ENCODE data around the gene LMX1B.

LMX1B gene

GRCh38 chr9:126614455-126615244 is 922 bp downstream of the LMX1B start:
- Histone ChIP-seq H3K27me3 (peaks cover 99 to 100% (median 100%) of the 10 kb centered on the region in 11 experiments), H3K9me3 (replicated peaks in 1 of 11) (no peaks in the 10 kb centered on the region), H3K9ac (no peak overlapping the region), H3K4me1 (peaks cover 14 to 37% (median 27%) of the 10 kb centered on the region in 10 experiments; a peak in 18 of 20 replicates), H3K4me2 (peak overlapping the region; percentile 46 to 81 (median 69)), H3K36me3 (no peaks in the 10 kb centered on the region), H4K20me1 (peaks cover 0 to 93% (median 82%) of the 10 kb centered on the region in 11 experiments; a peak in 18 of 22 replicates), H3K27ac (no peak overlapping the region), H3K4me3 (peak overlapping the region in 9 of 10 experiments; percentile 13 to 54 (median 35); a peak in 15 of 20 replicates)
- no peak for TF ChIP-seq Cebpa-rat (IDR thresholded peaks at IDR 0.05)

- Histone ChIP-seq H3K4me1 (peaks cover 14 to 37% (median 27%) of the 10 kb centered on the region in 10 experiments; a peak in 18 of 20 replicates), H3K9ac (no peak overlapping the region), H3K27me3 (peaks cover 99 to 100% (median 100%) of the 10 kb centered on the region in 11 experiments), H3K4me2 (peak overlapping the region; percentile 46 to 81 (median 69)), H3K4me3 (peak overlapping the region in 9 of 10 experiments; percentile 13 to 54 (median 35); a peak in 15 of 20 replicates), H3K36me3 (no peaks in the 10 kb centered on the region), H3K27ac (no peak overlapping the region), H3K9me3 (replicated peaks in 1 of 11) (no peaks in the 10 kb centered on the region), H4K20me1 (peaks cover 0 to 95% (median 84%) of the 10 kb centered on the region in 11 experiments; a peak in 18 of 22 replicates)
- TF ChIP-seq Cebpa-rat (IDR thresholded peaks at IDR 0.05): no peak
Observed at GRCh38 chr9:126615245-126615790, 1.6 kb downstream of the LMX1B start.

- no peak for TF ChIP-seq Cebpa-rat (IDR thresholded peaks at IDR 0.05)
- no peaks in the 10 kb centered on the region for H3K9me3 ChIP-seq (replicated peaks in 1 of 11)
- H3K27me3 ChIP-seq: peaks cover 99 to 100% (median 100%) of the 10 kb centered on the region in 11 experiments
- no peaks in the 10 kb centered on the region for H3K36me3 ChIP-seq
- H3K4me2 ChIP-seq: peak overlapping the region; percentile 46 to 81 (median 69); a peak in 18 of 22 replicates
- peak overlapping the region in 8 of 10 experiments; percentile 13 to 54 (median 37); a peak in 8 of 20 replicates for H3K4me3 ChIP-seq
- H3K27ac ChIP-seq: no peak overlapping the region
- no peak overlapping the region for H3K9ac ChIP-seq
- peaks cover 14 to 37% (median 27%) of the 10 kb centered on the region in 10 experiments; a peak in 18 of 20 replicates for H3K4me1 ChIP-seq
- peaks cover 0 to 95% (median 89%) of the 10 kb centered on the region in 11 experiments; a peak in 18 of 22 replicates for H4K20me1 ChIP-seq
Observed at GRCh38 chr9:126615791-126616447, 2.2 kb downstream of the LMX1B start.

GRCh38 chr9:126616521-126616976 is 2.8 kb downstream of the LMX1B start:
- Histone ChIP-seq H3K4me3 (no peak overlapping the region), H3K27me3 (peaks cover 99 to 100% (median 100%) of the 10 kb centered on the region in 11 experiments), H3K36me3 (no peaks in the 10 kb centered on the region), H3K9ac (no peak overlapping the region), H3K4me1 (peaks cover 14 to 37% (median 27%) of the 10 kb centered on the region in 10 experiments; a peak in 18 of 20 replicates), H3K4me2 (no peak overlapping the region), H3K9me3 (replicated peaks in 1 of 11) (no peaks in the 10 kb centered on the region), H4K20me1 (peaks cover 0 to 96% (median 90%) of the 10 kb centered on the region in 11 experiments; a peak in 19 of 22 replicates), H3K27ac (no peak overlapping the region)
- TF ChIP-seq Cebpa-rat (IDR thresholded peaks at IDR 0.05): no peak

GRCh38 chr9:126617003-126617822 is 3.5 kb downstream of the LMX1B start:
- no peak for TF ChIP-seq Cebpa-rat (IDR thresholded peaks at IDR 0.05)

GRCh38 chr9:126617823-126618165 is 4.1 kb downstream of the LMX1B start:
- H3K4me3 ChIP-seq: no peak overlapping the region
- peaks cover 0 to 96% (median 91%) of the 10 kb centered on the region in 11 experiments; a peak in 19 of 22 replicates for H4K20me1 ChIP-seq
- peaks cover 14 to 25% (median 20%) of the 10 kb centered on the region in 10 experiments; a peak in 18 of 20 replicates for H3K4me1 ChIP-seq
- no peaks in the 10 kb centered on the region for H3K9me3 ChIP-seq (replicated peaks in 1 of 11)
- no peak overlapping the region for H3K27ac ChIP-seq
- peaks cover 99 to 100% (median 100%) of the 10 kb centered on the region in 11 experiments for H3K27me3 ChIP-seq
- H3K9ac ChIP-seq: no peak overlapping the region
- no peaks in the 10 kb centered on the region for H3K36me3 ChIP-seq
- H3K4me2 ChIP-seq: no peak overlapping the region
- TF ChIP-seq Cebpa-rat (IDR thresholded peaks at IDR 0.05): no peak

More at GRCh38 chr9:126617003-126617822, 3.5 kb downstream of the LMX1B start:
- no peak overlapping the region for H3K4me2 ChIP-seq
- no peak overlapping the region for H3K27ac ChIP-seq
- peaks cover 14 to 30% (median 21%) of the 10 kb centered on the region in 10 experiments; a peak in 18 of 20 replicates for H3K4me1 ChIP-seq
- no peaks in the 10 kb centered on the region for H3K36me3 ChIP-seq
- no peak overlapping the region for H3K9ac ChIP-seq
- no peak overlapping the region for H3K4me3 ChIP-seq
- no peaks in the 10 kb centered on the region for H3K9me3 ChIP-seq (replicated peaks in 1 of 11)
- peaks cover 0 to 96% (median 91%) of the 10 kb centered on the region in 11 experiments; a peak in 19 of 22 replicates for H4K20me1 ChIP-seq
- peaks cover 99 to 100% (median 100%) of the 10 kb centered on the region in 11 experiments for H3K27me3 ChIP-seq

- Histone ChIP-seq H3K27ac (no peak overlapping the region), H3K9ac (no peak overlapping the region), H3K4me2 (no peak overlapping the region), H3K4me3 (no peak overlapping the region), H3K36me3 (no peaks in the 10 kb centered on the region), H3K4me1 (peaks cover 14 to 21% (median 17%) of the 10 kb centered on the region in 10 experiments; a peak in 18 of 20 replicates), H3K27me3 (peaks cover 99 to 100% (median 100%) of the 10 kb centered on the region in 11 experiments), H4K20me1 (peaks cover 0 to 96% (median 91%) of the 10 kb centered on the region in 11 experiments; a peak in 19 of 22 replicates), H3K9me3 (replicated peaks in 1 of 11) (no peaks in the 10 kb centered on the region)
- TF ChIP-seq Cebpa-rat (IDR thresholded peaks at IDR 0.05): no peak
Observed at GRCh38 chr9:126618190-126618584, 4.5 kb downstream of the LMX1B start.
